GM18867 (cell line): ENCODE results near the gene IGSF8.

ENCODE experiments used
- ATAC-seq: cut with Tn5 transposase; IDR thresholded peaks from one replicate; pipeline ENCODE4 v1.9.1; 2021; ENCODE audit warnings: mild to moderate bottlenecking, moderate library complexity; ENCODE audit not compliant: unreplicated experiment

The IGSF8 gene

GRCh38 chr1:160043543-160043942 lies 54.9 kb downstream of the IGSF8 start:
- no peak for ATAC-seq
